ENCODE data around the gene DNAJB7.
"Not testable (repeated sequence)": the region's sequence is repeated elsewhere in the genome, so short reads cannot be mapped to it uniquely, and the experiment has no call there.

DNAJB7 gene

GRCh38 chr22:40855071-40855978 is 6.6 kb downstream of the DNAJB7 start:
- no peak for DNase-seq
- Mint-ChIP-seq H3K4me1 (peaks cover 68% of the 10 kb centered on the region), H3K4me3 (peak overlapping the region; percentile 98), H3K27ac (peak overlapping the region; percentile 71), H3K9me3 (no peaks in the 10 kb centered on the region), H3K36me3 (ENCODE audit: low read depth) (peaks cover 15% of the 10 kb centered on the region), H3K27me3 (ENCODE audit: low read depth, poor library complexity) (peaks cover 10% of the 10 kb centered on the region)
- TF ChIP-seq, protein P1, sequence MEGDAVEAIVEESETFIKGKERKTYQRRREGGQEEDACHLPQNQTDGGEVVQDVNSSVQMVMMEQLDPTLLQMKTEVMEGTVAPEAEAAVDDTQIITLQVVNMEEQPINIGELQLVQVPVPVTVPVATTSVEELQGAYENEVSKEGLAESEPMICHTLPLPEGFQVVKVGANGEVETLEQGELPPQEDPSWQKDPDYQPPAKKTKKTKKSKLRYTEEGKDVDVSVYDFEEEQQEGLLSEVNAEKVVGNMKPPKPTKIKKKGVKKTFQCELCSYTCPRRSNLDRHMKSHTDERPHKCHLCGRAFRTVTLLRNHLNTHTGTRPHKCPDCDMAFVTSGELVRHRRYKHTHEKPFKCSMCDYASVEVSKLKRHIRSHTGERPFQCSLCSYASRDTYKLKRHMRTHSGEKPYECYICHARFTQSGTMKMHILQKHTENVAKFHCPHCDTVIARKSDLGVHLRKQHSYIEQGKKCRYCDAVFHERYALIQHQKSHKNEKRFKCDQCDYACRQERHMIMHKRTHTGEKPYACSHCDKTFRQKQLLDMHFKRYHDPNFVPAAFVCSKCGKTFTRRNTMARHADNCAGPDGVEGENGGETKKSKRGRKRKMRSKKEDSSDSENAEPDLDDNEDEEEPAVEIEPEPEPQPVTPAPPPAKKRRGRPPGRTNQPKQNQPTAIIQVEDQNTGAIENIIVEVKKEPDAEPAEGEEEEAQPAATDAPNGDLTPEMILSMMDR (IDR thresholded peaks at IDR 0.05) = no peak

GRCh38 chr22:40853961-40854360 is 8.0 kb downstream of the DNAJB7 start:
- no peak for DNase-seq
- H3K9me3 Mint-ChIP-seq = no peaks in the 10 kb centered on the region
- H3K27ac Mint-ChIP-seq = peak overlapping the region; percentile 10
- H3K27me3 Mint-ChIP-seq (ENCODE audit: low read depth, poor library complexity) = peaks cover 10% of the 10 kb centered on the region
- H3K4me3 Mint-ChIP-seq = peak overlapping the region; percentile 98
- H3K36me3 Mint-ChIP-seq (ENCODE audit: low read depth) = peaks cover 23% of the 10 kb centered on the region
- H3K4me1 Mint-ChIP-seq = peaks cover 61% of the 10 kb centered on the region
- TF ChIP-seq, protein P1 (IDR thresholded peaks at IDR 0.05) = no peak

DNA sequence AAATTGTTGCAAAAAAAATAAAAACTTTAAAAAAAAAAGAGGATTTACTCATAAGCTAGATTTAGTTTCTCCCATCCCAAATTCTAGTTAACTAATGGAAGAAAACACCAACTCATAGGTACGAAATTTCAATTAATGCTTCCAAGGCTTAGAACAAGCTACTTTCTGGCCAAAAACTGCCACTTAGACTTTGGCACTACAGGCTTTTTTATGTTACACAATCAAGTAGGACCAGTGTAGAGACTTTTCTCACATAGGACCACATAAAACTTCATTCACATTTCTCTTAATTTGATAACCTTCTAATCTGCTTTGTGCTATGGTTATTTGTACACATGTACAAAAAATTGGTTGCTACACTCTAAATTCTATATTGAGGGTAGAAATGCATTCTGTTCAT is 8.6 kb downstream of the DNAJB7 start:
- peak overlapping the region; percentile 98 for H3K4me3 Mint-ChIP-seq
- DNase-seq = no peak
- peaks cover 58% of the 10 kb centered on the region for H3K4me1 Mint-ChIP-seq
- TF ChIP-seq, protein P1 (IDR thresholded peaks at IDR 0.05) = no peak
- H3K27me3 Mint-ChIP-seq (ENCODE audit: low read depth, poor library complexity) = peaks cover 10% of the 10 kb centered on the region
- H3K9me3 Mint-ChIP-seq = no peaks in the 10 kb centered on the region
- peaks cover 25% of the 10 kb centered on the region for H3K36me3 Mint-ChIP-seq (ENCODE audit: low read depth)
- H3K27ac Mint-ChIP-seq = peak overlapping the region; percentile 10

DNA sequence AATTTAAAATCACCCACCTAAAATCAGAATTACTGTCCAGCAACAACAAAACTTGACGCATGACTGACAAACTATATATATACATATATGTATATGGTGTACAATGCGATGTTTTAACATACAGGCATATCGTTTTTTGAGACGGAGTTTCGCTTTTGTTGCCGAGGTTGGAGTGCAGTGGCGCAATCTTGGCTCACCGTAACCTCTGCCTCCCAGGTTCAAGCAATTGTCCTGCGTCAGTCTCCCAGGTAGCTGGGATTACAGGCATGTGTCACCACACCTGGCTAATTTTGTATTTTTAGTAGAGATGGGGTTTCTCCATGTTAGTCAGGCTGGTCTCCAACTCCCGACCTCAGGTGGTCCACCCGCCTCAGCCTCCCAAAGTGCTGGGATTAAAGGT is 16.1 kb downstream of the DNAJB7 start:
- DNase-seq; H3K4me1 Mint-ChIP-seq; H3K27me3 Mint-ChIP-seq (ENCODE audit: low read depth, poor library complexity); H3K9me3 Mint-ChIP-seq; H3K27ac Mint-ChIP-seq; H3K4me3 Mint-ChIP-seq: not testable (repeated sequence)
- peaks cover 71% of the 10 kb centered on the region for H3K36me3 Mint-ChIP-seq (ENCODE audit: low read depth)

GRCh38 chr22:40844951-40845350 is 17.0 kb downstream of the DNAJB7 start:
- Mint-ChIP-seq H3K27ac (no peak overlapping the region), H3K4me1 (no peaks in the 10 kb centered on the region), H3K36me3 (ENCODE audit: low read depth) (peaks cover 72% of the 10 kb centered on the region), H3K27me3 (ENCODE audit: low read depth, poor library complexity) (no peaks in the 10 kb centered on the region), H3K4me3 (no peak overlapping the region), H3K9me3 (no peaks in the 10 kb centered on the region)
- no peak for DNase-seq
- TF ChIP-seq, protein P1 (IDR thresholded peaks at IDR 0.05) = no peak

- Mint-ChIP-seq H3K27ac (peak overlapping the region; percentile 25), H3K4me1 (peaks cover 8% of the 10 kb centered on the region), H3K36me3 (ENCODE audit: low read depth) (peaks cover 84% of the 10 kb centered on the region), H3K27me3 (ENCODE audit: low read depth, poor library complexity) (no peaks in the 10 kb centered on the region), H3K9me3 (no peaks in the 10 kb centered on the region), H3K4me3 (no peak overlapping the region)
- TF ChIP-seq, protein P1 (IDR thresholded peaks at IDR 0.05) = no peak
- no peak for DNase-seq
These were observed 23.4 kb downstream of the DNAJB7 start for GRCh38 chr22:40838486-40838885.
